Measurements from ENCODE around the gene MRPS35. TPM values are rescaled to one million over a fixed set of nuclear protein-coding genes. Genes with fewer than 3 reads are reported as not detected.

MRPS35 gene
- total and polyA plus RNA-seq, 2 donors from 2014 or later: 40.1 to 97.8 TPM

DNA sequence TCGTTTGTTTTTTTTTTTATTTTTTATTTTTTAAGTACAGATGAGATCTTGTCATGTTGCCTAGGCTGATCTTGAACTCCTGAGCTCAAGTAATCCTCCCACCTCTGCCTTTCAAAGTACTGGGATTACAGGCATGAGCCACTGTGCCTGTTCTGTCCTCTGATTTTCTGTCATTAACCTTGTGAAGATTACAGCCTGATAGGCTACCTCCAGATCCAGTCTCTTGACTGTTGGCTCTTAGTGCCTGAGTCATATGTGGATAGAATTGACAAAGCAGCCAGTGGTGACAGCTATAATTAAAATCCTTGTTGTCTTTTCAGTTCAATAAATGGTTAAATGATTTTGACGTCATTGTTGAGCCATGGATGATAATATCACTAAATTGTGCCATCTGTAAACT lies 35.6 kb upstream of the MRPS35 start:
- no peaks in the 10 kb centered on the region for H3K27me3 ChIP-seq (ENCODE audit: control insufficient read depth, insufficient read depth, low read length)
- no peak overlapping the region for H3K4me3 ChIP-seq (ENCODE audit: low read length in 3 of 3)
- DNase-seq (no peak), FAIRE-seq (no peak)
- intact Hi-C loops (cut with DNase I): no loop called here
- H3K4me1 ChIP-seq (ENCODE audit: control insufficient read depth in 2 of 3, insufficient read depth in 2 of 3, low read depth in 1 of 3, low read length in 3 of 3): no peaks in the 10 kb centered on the region
- H3K9me3 ChIP-seq (ENCODE audit: control insufficient read depth in 2 of 3, insufficient read depth in 1 of 3, low read length in 3 of 3): no peaks in the 10 kb centered on the region
- H3K9ac ChIP-seq (ENCODE audit: low read length in 3 of 3): no peak overlapping the region
- H3K27ac ChIP-seq (ENCODE audit: low read depth in 2 of 2, low read length in 2 of 2): no peak overlapping the region
- TF ChIP-seq, protein P1, sequence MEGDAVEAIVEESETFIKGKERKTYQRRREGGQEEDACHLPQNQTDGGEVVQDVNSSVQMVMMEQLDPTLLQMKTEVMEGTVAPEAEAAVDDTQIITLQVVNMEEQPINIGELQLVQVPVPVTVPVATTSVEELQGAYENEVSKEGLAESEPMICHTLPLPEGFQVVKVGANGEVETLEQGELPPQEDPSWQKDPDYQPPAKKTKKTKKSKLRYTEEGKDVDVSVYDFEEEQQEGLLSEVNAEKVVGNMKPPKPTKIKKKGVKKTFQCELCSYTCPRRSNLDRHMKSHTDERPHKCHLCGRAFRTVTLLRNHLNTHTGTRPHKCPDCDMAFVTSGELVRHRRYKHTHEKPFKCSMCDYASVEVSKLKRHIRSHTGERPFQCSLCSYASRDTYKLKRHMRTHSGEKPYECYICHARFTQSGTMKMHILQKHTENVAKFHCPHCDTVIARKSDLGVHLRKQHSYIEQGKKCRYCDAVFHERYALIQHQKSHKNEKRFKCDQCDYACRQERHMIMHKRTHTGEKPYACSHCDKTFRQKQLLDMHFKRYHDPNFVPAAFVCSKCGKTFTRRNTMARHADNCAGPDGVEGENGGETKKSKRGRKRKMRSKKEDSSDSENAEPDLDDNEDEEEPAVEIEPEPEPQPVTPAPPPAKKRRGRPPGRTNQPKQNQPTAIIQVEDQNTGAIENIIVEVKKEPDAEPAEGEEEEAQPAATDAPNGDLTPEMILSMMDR (IDR thresholded peaks at IDR 0.05; ENCODE audit: borderline replicate concordance, extremely low read depth, insufficient read depth): no peak
- H3K36me3 ChIP-seq (ENCODE audit: control insufficient read depth in 2 of 3, insufficient read depth in 3 of 3, low read length in 3 of 3): peaks cover 9 to 29% (median 20%) of the 10 kb centered on the region in 3 donors

DNA sequence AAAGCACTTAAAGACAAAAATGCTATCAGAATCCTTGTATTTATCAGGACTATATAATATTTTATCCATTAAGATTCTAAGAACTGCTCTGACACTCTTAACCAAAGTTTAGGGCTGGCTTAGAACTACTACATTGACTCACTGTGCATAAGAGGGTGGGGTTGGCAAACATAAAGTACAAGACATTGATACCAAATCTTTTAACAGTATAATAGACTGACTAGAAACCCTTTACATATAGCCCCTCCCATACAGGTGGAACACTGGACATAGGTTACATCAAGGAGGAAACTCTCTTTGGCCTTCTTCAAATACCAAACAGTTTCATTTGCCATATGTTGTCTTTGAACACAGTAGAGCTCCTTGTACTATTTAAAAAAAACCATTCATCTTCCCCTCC lies 30.0 kb upstream of the MRPS35 start:
- Histone ChIP-seq H3K9me3 (ENCODE audit: control insufficient read depth in 2 of 3, insufficient read depth in 1 of 3, low read length in 3 of 3) (no peaks in the 10 kb centered on the region), H3K36me3 (ENCODE audit: control insufficient read depth in 2 of 3, insufficient read depth in 3 of 3, low read length in 3 of 3) (peaks cover 17 to 63% (median 30%) of the 10 kb centered on the region in 3 donors), H3K4me1 (ENCODE audit: control insufficient read depth in 2 of 3, insufficient read depth in 2 of 3, low read depth in 1 of 3, low read length in 3 of 3) (no peaks in the 10 kb centered on the region), H3K27ac (ENCODE audit: low read depth in 2 of 2, low read length in 2 of 2) (no peak overlapping the region), H3K9ac (ENCODE audit: low read length in 3 of 3) (no peak overlapping the region), H3K4me3 (ENCODE audit: low read length in 3 of 3) (no peak overlapping the region), H3K27me3 (ENCODE audit: control insufficient read depth, insufficient read depth, low read length) (no peaks in the 10 kb centered on the region)
- TF ChIP-seq, protein P1 (IDR thresholded peaks at IDR 0.05; ENCODE audit: borderline replicate concordance, extremely low read depth, insufficient read depth): no peak
- intact Hi-C loops (cut with DNase I): no loop called here
- no peak for DNase-seq
- no peak for FAIRE-seq

DNA sequence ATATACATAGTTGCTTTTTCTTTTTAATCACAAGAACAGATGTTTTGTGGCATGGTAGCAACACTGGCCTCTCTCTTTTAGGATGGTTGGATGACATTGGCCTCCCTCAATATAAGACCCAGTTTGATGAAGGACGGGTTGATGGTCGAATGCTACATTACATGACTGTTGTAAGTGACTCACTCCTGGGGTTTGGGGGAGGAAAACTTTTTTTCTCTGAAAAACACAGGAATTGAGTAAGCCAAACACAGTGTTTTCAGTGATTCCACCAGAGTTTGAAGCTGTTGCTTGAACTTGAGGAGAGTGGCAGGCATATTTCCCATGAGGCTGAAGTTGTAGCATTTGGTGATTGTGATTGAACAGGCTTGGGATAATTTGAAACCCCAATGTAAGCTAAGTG lies 28.1 kb upstream of the MRPS35 start:
- H3K4me3 ChIP-seq (ENCODE audit: low read length in 3 of 3): no peak overlapping the region
- no peaks in the 10 kb centered on the region for H3K27me3 ChIP-seq (ENCODE audit: control insufficient read depth, insufficient read depth, low read length)
- H3K27ac ChIP-seq (ENCODE audit: low read depth in 2 of 2, low read length in 2 of 2): no peak overlapping the region
- H3K36me3 ChIP-seq (ENCODE audit: control insufficient read depth in 2 of 3, insufficient read depth in 3 of 3, low read length in 3 of 3): peaks cover 14 to 53% (median 24%) of the 10 kb centered on the region in 3 donors
- DNase-seq (no peak), FAIRE-seq (no peak)
- TF ChIP-seq, protein P1 (IDR thresholded peaks at IDR 0.05; ENCODE audit: borderline replicate concordance, extremely low read depth, insufficient read depth): no peak
- intact Hi-C loops (cut with DNase I): no loop called here
- H3K4me1 ChIP-seq (ENCODE audit: control insufficient read depth in 2 of 3, insufficient read depth in 2 of 3, low read depth in 1 of 3, low read length in 3 of 3): no peaks in the 10 kb centered on the region
- H3K9me3 ChIP-seq (ENCODE audit: control insufficient read depth in 2 of 3, insufficient read depth in 1 of 3, low read length in 3 of 3): no peaks in the 10 kb centered on the region
- H3K9ac ChIP-seq (ENCODE audit: low read length in 3 of 3): no peak overlapping the region

DNA sequence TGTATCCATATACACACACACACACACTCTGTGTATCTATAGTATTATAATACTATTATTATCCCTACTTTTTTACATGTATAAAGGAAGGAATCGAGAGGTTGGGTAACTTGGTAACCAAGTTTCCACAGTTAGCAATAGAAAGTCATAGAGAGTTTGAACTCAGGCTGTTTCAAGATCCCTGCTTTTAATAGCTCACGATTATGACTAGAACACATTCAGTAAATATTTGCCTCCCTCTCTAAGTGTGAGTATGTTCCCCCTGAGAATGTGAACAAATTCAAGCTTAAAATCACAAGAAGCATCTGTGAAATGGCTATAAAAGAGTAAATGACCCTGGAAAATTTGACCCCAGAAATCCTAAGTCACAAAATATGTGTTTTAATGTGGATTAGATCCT lies 25.4 kb upstream of the MRPS35 start:
- H3K4me3 ChIP-seq (ENCODE audit: low read length in 3 of 3): no peak overlapping the region
- intact Hi-C loops (cut with DNase I): no loop called here
- FAIRE-seq (no peak), DNase-seq (no peak)
- no peaks in the 10 kb centered on the region for H3K27me3 ChIP-seq (ENCODE audit: control insufficient read depth, insufficient read depth, low read length)
- H3K9ac ChIP-seq (ENCODE audit: low read length in 3 of 3): no peak overlapping the region
- H3K4me1 ChIP-seq (ENCODE audit: control insufficient read depth in 2 of 3, insufficient read depth in 2 of 3, low read depth in 1 of 3, low read length in 3 of 3): no peaks in the 10 kb centered on the region
- H3K36me3 ChIP-seq (ENCODE audit: control insufficient read depth in 2 of 3, insufficient read depth in 3 of 3, low read length in 3 of 3): peaks cover 8 to 63% (median 32%) of the 10 kb centered on the region in 3 donors
- H3K9me3 ChIP-seq (ENCODE audit: control insufficient read depth in 2 of 3, insufficient read depth in 1 of 3, low read length in 3 of 3): no peaks in the 10 kb centered on the region
- H3K27ac ChIP-seq (ENCODE audit: low read depth in 2 of 2, low read length in 2 of 2): no peak overlapping the region
- TF ChIP-seq, protein P1 (IDR thresholded peaks at IDR 0.05; ENCODE audit: borderline replicate concordance, extremely low read depth, insufficient read depth): no peak

Data from kidney (tissue), 14 donors.